ENCODE measurements around the gene FHL2.

The FHL2 gene

DNA sequence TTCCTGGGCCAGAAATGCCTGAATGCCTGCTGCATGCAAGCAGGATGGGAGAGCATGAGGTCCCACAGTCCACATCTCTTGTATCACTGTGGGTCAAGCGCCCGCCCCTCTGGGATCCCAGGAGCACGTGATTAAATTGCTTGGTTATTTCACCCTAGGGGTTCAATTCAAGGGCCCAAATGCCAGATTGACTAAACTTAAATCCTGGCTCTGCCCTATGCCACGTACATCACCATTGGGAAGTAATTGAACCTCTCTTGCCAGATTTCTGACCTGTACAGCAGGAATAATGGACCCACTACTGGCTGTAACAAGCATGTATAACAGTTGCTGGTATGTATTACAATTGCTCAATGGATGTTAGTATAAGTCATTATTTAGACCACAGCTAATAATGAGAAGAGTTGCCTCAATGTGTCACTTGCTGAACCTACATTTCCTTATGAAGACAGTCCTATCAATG lies 19.9 kb downstream of the FHL2 start:
- CTCF ChIA-PET, result interaction anchor here (0.8 to 9.8 kb wide), 4 partner anchors 8 to 141 kb away, joined by 3 to 120 read pairs (median 4); no protein-coding TSS in a partner anchor
- no peak overlapping the region for H3K4me3 ChIP-seq (ENCODE audit: low read depth, low read length)
- POLR2A ChIA-PET, result interaction anchor here (1.6 kb wide), 1 partner anchor 8 kb away, joined by 4 read pairs; no protein-coding TSS in a partner anchor
- TF ChIP-seq, protein P1, sequence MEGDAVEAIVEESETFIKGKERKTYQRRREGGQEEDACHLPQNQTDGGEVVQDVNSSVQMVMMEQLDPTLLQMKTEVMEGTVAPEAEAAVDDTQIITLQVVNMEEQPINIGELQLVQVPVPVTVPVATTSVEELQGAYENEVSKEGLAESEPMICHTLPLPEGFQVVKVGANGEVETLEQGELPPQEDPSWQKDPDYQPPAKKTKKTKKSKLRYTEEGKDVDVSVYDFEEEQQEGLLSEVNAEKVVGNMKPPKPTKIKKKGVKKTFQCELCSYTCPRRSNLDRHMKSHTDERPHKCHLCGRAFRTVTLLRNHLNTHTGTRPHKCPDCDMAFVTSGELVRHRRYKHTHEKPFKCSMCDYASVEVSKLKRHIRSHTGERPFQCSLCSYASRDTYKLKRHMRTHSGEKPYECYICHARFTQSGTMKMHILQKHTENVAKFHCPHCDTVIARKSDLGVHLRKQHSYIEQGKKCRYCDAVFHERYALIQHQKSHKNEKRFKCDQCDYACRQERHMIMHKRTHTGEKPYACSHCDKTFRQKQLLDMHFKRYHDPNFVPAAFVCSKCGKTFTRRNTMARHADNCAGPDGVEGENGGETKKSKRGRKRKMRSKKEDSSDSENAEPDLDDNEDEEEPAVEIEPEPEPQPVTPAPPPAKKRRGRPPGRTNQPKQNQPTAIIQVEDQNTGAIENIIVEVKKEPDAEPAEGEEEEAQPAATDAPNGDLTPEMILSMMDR (IDR thresholded peaks at IDR 0.05; ENCODE audit: insufficient read depth, low read length, missing control alignments), result no peak
- no peak for DNase-seq (ENCODE audit: low read depth, low spot score)

DNA sequence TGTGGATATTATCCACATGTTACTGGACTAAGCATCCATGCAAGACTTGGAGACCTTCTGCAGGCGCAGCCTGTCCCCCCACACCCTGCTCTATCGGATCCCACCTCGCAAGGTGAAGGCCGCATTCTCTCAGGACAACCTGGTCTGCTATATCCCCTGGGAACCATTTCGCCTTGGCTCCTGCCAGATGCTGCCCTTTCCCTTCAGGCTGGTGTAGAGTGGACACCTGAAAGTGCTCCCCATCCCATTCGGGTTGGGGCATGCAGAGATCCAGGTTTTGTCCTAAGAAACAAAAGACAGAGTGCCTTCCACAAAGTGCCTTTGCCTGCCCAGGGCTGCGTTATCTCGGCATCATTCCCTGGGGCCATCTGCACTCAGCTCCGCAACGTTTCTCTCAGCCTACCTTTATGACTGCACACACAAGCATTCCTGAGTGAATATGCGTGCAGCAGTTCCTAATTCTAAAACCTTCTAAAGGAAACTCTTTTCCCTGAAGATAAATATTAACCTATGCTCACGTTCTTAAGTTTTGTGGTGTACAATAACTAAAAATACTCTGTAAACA lies 20.5 kb downstream of the FHL2 start:
- ChIA-PET POLR2A (interaction anchor here (1.6 kb wide), 1 partner anchor 9 kb away, joined by 4 read pairs; no protein-coding TSS in a partner anchor), CTCF (interaction anchor here (0.8 to 9.8 kb wide), 4 partner anchors 9 to 142 kb away, joined by 3 to 120 read pairs (median 4); no protein-coding TSS in a partner anchor)
- no peak overlapping the region for H3K4me3 ChIP-seq (ENCODE audit: low read depth, low read length)
- DNase-seq (ENCODE audit: low read depth, low spot score), result no peak
- TF ChIP-seq, protein P1 (IDR thresholded peaks at IDR 0.05; ENCODE audit: insufficient read depth, low read length, missing control alignments), result no peak

DNA sequence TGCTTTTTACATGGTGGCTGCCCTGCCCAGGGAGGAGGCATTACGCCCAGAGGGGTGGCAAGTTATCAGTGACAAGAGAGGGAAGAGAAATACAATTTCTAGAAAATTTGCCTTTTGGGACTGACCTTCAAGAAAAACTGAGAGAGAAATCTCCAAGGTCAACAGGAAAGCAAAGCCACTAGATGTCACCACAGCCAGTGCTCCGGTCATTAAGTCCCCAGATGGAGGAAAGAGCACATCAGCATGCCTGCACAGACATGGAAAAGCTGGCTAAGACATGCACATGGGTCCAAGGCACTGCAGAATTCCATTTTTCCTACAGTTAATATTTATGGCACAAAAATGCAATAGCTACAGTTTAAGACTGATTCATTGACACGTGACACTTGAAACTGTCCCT lies 21.0 kb downstream of the FHL2 start:
- POLR2A ChIA-PET, result interaction anchor here (1.6 kb wide), 1 partner anchor 9 kb away, joined by 4 read pairs; no protein-coding TSS in a partner anchor
- TF ChIP-seq, protein P1 (IDR thresholded peaks at IDR 0.05; ENCODE audit: insufficient read depth, low read length, missing control alignments), result no peak
- H3K4me3 ChIP-seq (ENCODE audit: low read depth, low read length), result no peak overlapping the region
- CTCF ChIA-PET, result interaction anchor here (1.4 to 9.8 kb wide), 2 partner anchors 9 to 142 kb away, joined by 4 to 120 read pairs; no protein-coding TSS in a partner anchor
- DNase-seq (ENCODE audit: low read depth, low spot score), result no peak

DNA sequence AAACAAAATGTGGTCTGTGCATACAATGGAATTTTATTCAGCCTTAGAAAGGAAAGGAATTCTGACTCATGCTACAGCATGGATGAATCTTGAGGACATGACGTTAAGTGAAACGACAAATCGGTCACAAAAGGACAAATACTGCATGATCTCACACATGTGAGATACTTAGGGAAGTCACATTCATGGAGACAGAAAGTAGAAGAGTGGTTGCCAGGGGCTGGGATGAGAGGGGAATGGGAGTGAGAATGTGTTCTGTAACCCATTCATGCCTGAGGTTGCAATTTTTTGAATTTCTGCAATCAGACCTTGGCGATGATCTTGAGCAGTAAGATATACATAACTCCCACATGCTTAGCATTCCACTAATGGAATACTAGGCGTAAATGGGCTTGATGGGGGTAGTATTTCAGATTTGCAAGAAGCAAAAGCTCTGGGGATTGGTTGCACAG lies 22.0 kb downstream of the FHL2 start:
- DNase-seq (ENCODE audit: low read depth, low spot score), result no peak
- CTCF ChIA-PET, result interaction anchor here (9.8 kb wide), 1 partner anchor 144 kb away, joined by 120 read pairs; no protein-coding TSS in a partner anchor
- no peak overlapping the region for H3K4me3 ChIP-seq (ENCODE audit: low read depth, low read length)
- POLR2A ChIA-PET, result interaction anchor here (1.0 kb wide), 2 partner anchors 10 to 13 kb away, joined by 3 to 9 read pairs; no protein-coding TSS in a partner anchor
- TF ChIP-seq, protein P1 (IDR thresholded peaks at IDR 0.05; ENCODE audit: insufficient read depth, low read length, missing control alignments), result no peak

DNA sequence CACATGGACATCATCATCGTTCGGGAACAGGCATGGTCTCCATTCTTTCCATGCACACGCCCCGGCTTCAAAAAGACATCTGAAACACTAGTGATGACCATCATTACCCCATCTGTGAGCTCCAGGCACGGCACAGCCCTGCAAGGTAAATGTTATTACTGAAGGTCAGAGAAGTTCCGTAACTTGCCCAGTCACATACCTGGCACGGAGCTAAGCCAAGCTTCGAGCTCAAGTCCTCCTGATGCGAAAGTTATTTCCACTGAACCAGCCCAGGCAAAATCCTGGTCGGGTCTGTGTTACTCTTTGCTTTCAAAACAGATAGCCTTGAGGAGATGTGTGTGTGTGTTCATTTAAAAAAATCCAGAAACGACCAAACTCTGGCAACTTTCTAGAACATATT lies 22.8 kb downstream of the FHL2 start:
- CTCF ChIA-PET, result interaction anchor here (1.0 to 9.8 kb wide), 2 partner anchors 21 to 144 kb away, joined by 3 to 120 read pairs; no protein-coding TSS in a partner anchor
- H3K4me3 ChIP-seq (ENCODE audit: low read depth, low read length), result no peak overlapping the region
- POLR2A ChIA-PET, result interaction anchor here (0.7 to 1.6 kb wide), 4 partner anchors 10 to 18 kb away, joined by 3 to 5 read pairs (median 4); no protein-coding TSS in a partner anchor

More for the DNA sequence above, 22.8 kb downstream of the FHL2 start:
- DNase-seq (ENCODE audit: low read depth, low spot score), result no peak
- TF ChIP-seq, protein P1 (IDR thresholded peaks at IDR 0.05; ENCODE audit: insufficient read depth, low read length, missing control alignments), result no peak

Measured in AG04449 (cell line).